GM20431 (cell line): ENCODE measurements around the gene MTCL1.

ENCODE experiments used
- in situ Hi-C: fragments of 300-500 bp; cut with MseI, MboI; formaldehyde crosslinking; loops from one replicate; pipeline ENCODE4 v1.15.0; 2020; ENCODE audit warnings: low sequenced_read_pairs; ENCODE audit not compliant: unreplicated experiment

Gene MTCL1

DNA sequence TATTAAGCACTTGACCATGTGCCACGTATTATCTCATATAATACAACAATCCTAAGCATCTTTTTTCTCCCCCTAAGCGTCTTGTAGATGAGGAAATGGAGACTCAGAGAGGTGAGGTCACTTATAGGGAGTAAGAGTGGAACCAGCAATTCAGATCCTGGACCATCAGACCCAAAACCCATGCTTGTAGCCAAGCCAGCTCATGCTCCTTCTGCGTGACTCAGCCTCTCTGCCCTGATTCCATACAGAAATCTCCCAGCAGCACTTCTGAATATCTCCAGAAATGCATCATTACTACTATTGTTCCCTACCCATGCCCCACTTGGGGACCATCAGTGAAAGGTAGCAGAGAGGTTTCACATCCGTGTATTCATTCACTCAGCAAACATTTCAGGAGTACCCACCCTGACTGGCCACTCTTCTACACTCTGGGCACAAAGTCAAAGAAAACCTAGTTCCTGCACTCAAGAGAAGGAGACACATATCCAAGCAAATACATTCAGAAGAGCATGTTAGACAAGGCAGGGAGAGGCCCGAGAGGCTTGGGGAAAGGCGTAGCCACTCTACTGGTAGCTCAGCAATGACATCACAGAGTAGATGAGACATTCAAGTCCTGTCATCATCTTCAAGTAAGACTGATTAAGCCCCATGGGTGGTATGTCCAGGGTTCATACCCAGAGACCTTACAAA is 141.9 kb downstream of the MTCL1 start:
- in situ Hi-C loops: no loop called here

GRCh38 chr18:8847900-8848299 is 142.5 kb downstream of the MTCL1 start:
- in situ Hi-C loops: no loop called here

- in situ Hi-C loops: no loop called here
Observed at GRCh38 chr18:8848541-8848940, 143.2 kb downstream of the MTCL1 start.

GRCh38 chr18:8849696-8850095 is 144.3 kb downstream of the MTCL1 start:
- in situ Hi-C loops: no loop called here

DNA sequence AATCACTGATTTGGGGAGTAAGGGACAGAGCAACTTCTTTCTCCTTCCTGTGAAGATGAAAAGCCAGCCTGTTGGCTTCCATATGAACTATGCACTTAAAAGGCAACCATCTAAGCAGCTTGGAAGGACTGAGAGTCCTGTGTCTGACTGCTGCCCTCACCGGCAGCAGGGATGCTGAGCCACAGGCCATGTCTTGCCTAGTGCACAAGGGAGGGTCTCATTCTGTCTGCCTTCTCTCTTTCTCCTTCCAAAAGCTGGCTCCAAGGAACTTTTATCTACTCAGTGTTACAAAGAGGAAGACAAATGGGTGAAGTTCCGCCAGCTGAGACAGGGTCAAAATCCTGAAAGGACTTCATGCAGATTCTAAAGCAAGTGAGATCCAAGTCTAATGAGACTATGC is 146.3 kb downstream of the MTCL1 start:
- in situ Hi-C loops: no loop called here

GRCh38 chr18:8854550-8854949 is 149.2 kb downstream of the MTCL1 start:
- in situ Hi-C loops: no loop called here

- in situ Hi-C loops: no loop called here
Observed at GRCh38 chr18:8854962-8855361, 149.6 kb downstream of the MTCL1 start.

GRCh38 chr18:8856212-8856611 is 150.9 kb downstream of the MTCL1 start:
- in situ Hi-C loops: no loop called here

- in situ Hi-C loops: no loop called here
Observed at GRCh38 chr18:8856769-8857393, 151.5 kb downstream of the MTCL1 start.

DNA sequence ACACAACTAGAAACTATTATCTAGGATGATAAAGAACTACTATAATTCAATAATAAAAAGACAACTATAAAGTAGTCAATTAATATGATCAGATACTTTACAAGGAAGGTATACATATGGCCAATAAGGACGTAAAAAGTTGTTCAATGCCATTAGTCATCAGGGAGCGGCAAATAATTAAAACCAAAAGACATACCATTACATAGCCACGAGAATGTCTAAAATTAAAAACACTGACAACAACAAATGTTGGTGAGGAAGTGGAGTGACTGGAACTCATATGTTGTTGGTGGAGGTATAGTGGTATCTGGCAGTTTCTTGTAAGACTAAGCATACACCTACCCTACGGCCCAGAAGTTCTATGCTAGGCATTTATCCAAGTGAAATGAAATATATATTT is 152.4 kb downstream of the MTCL1 start:
- in situ Hi-C loops: no loop called here

DNA sequence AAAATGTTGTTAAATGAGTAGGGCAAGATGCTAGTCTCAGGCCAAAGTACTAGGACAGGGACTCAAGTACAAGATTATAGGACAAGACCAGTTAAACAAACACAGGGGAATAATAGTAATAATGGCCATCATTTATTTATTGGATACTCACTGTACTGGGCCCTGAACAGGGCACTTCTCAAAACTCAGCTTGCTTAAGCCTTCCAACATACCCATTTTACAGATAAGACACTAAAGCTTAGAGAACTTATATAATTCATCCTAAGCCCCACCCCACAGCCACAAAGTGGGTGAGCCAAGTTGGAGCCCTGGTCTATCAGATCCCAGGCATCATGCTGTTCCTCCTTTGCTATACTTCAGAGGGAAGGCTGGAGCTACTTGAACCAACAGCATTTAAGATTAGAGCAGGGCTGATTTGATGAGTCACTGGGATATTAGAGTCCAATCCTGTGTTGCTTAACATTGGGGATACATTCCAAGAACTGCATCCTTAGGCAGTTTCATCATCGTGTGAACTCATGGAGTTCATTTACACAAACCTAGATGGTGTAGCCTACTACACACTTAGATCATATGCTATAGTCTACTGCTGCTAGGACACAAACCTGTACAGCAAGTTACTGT is 153.6 kb downstream of the MTCL1 start:
- in situ Hi-C loops: no loop called here

DNA sequence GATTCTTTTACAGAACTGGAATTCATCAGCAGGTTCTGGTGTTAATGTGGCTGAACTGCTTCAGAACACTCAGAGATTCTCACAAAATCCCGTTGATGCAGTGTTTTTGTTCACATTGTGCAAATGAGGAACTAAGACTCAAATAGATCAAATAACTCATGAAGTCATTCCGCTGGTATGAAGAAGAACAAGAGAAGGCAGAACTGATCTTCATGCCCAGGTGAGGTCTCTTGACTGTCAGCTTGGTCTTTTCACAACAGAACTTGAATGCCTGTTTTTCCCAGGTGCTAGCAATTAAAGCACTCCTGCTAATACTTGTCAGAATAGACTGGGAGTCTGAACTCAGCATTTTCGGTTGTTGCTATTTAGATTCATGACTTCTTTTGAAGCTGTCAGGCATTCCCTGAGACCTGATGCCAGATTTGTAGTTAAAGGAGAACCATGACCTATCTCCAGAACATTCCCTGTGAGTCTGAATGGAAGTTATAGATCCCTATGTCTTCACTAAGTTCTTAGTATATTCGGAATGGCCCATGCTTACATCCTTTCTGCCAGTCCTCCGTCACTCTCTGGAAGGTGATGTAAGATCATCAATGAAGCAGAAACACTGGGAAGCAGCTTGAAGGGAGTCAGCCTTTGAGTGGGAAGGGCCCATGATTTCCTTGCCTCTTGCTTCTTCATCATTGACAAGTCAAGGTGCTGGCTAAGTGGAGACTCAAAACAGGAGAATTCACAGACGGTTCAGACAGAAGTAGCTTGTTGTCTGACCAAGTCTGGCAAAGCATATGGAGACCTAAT is 155.7 kb downstream of the MTCL1 start:
- in situ Hi-C loops: no loop called here

DNA sequence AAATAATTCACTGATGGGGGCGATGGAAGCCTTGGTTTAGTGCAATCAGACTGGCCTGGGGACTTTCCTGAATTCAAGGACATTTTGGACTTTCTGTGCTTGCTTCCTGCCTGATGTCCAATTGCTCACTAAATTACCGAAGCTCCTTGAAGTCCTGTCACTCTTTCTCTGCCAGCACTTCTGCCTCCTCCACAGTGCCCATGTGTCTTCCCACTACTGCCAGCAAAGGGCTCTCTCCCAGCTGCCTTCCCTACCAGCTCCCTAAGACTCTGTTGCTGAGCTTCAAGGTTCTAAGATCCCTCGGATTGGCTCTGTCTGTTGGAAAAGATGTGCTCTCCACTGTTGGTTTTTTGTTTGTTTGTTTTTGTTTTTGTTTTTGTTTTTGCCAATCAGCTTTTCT is 158.1 kb downstream of the MTCL1 start:
- in situ Hi-C loops: no loop called here

GRCh38 chr18:8865934-8866333 is 160.6 kb downstream of the MTCL1 start:
- in situ Hi-C loops: no loop called here

DNA sequence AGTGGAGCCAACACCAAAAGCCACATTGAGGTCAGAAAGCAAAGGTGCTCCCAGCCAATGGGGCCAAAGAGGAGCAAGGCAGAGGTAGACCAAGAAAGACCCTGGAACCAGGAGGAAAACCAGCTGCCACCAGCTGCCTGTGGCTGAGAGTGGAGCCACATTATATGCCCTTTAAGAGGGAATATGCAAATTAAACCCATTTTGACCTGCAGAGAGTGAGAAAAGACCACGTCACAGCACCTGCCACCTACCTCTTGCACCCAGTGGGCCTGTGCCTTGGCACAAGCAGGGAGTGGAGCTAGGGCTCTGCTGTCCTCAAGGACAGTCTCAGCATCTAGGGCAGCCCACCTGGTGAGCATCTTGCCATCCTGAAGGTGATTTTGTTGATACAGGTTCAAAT is 161.3 kb downstream of the MTCL1 start:
- in situ Hi-C loops: no loop called here

DNA sequence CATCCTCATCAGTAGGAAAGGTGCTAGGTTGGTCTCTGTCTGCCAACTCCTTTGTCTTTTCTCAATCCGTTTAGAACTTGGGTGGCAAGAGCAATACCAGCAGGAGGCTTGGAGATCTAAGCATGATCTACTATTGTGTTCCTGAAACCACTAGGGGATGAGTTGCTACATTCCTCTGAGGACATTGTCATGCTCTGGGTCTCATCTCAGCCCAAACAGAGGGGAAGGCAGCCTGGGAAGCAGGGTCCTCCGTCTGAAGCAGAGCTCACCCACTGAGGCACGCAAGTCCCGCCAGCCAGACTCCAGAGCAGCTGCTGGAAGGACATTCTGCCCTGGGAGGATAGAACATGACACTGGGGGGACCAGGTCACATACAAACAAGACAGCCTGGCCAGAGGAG is 162.9 kb downstream of the MTCL1 start:
- in situ Hi-C loops: no loop called here

DNA sequence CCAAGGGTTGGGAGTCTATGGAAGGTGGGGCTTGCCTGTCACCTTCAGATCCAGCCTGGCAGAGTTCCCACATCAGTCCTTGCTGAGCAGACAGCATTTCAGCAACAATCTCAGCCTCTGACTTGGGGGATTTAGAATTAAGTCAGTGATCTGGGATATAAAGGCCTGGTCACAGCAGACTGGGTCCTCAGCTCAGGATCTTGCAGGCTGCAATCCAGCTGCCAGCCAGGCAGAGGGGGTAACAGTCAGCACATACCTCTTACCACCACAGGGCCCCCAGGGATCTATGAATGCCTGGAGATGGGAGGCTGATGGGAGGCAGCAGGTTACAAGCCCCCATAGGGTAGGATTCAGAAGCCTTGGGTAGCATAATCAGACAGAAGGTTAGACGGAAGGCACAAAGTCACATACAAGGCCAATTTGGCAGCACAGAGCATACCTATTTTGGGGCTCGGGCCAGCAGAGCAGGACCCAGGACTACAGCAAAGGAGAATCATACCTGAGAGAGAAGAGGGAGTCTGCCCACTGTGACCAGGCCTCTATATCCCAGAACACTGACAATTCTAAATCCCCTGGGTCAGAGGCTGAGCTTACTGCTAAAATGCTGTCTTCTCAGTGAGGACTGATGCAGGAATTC is 163.5 kb downstream of the MTCL1 start:
- in situ Hi-C loops: no loop called here

DNA sequence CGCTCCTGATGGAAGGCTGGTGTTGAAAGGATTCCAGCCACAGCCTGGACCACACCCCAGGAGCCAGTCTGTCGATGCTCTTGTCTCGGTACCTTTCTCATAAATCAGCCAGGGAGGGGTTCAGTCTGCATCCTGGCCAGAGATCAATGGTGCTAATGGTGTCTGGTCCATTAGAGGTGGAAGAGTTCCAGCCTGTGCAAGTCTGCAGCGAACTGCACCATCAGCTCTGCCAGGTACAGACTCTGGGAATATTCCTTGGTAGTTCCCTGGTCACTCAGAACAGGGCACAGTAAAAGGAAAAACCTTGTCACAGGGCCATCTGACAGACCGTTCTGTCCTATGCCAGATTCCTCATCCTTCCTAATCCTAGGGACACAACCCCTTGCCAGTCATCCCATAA is 164.3 kb downstream of the MTCL1 start:
- in situ Hi-C loops: no loop called here

- in situ Hi-C loops: no loop called here
Observed at GRCh38 chr18:8870528-8870927, 165.2 kb downstream of the MTCL1 start.

GRCh38 chr18:8871489-8871888 is 166.1 kb downstream of the MTCL1 start:
- in situ Hi-C loops: no loop called here
